ENCODE results near the gene HERC6. TPM values are rescaled to one million over a fixed set of nuclear protein-coding genes. Genes with fewer than 3 reads are reported as not detected.

The HERC6 gene
- total RNA-seq, 1 experiment from 2014 or later, result 4.9 TPM

DNA sequence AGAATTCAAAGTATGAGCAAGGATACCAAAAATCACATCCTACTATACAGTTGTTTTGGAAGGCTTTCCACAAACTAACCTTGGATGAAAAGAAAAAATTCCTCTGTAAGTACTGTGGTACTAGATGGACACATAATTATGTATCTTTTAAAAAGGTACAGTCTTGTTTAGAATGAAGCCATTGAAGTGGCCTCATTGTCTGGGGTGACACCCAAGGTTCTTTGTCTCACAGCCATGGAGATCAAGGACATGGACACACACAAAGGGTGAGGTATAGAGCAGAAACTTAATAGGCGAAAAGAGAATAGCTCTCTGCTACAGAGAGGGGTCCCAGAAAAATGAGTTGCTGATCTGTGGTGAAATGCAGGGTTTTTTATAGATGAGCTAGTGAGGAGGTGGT, 61.5 kb downstream of the HERC6 start:
- intact Hi-C loops (cut with micrococcal nuclease; ENCODE audit: unreplicated experiment), result no loop called here
- Histone ChIP-seq H3K4me1 (replicated peaks; ENCODE audit: insufficient read depth) (no peaks in the 10 kb centered on the region), H3K4me2 (no peak overlapping the region), H3K9me3 (ENCODE audit: insufficient read depth, low read depth) (no peaks in the 10 kb centered on the region), H3K9me2 (ENCODE audit: insufficient read depth) (no peaks in the 10 kb centered on the region), H3K36me3 (ENCODE audit: low read depth) (no peaks in the 10 kb centered on the region), H3K27ac (no peak overlapping the region), H3F3A (ENCODE audit: insufficient read depth, low read depth) (no peaks in the 10 kb centered on the region), H3K4me3 (no peak overlapping the region), H3K79me2 (ENCODE audit: low read depth) (no peaks in the 10 kb centered on the region), H2AFZ (no peak overlapping the region), H3K27me3 (ENCODE audit: insufficient read depth, low read depth) (no peaks in the 10 kb centered on the region), H4K20me1 (ENCODE audit: insufficient read depth) (no peaks in the 10 kb centered on the region)
- no TSS peak for BruUV-seq (replicated peaks)
- POLR2A ChIA-PET (ENCODE audit: unreplicated experiment), result no interaction called here
- TF ChIP-seq EZH2 (IDR thresholded peaks at IDR 0.05; ENCODE audit: low read depth), result no peak
- TF ChIP-seq, protein P1, sequence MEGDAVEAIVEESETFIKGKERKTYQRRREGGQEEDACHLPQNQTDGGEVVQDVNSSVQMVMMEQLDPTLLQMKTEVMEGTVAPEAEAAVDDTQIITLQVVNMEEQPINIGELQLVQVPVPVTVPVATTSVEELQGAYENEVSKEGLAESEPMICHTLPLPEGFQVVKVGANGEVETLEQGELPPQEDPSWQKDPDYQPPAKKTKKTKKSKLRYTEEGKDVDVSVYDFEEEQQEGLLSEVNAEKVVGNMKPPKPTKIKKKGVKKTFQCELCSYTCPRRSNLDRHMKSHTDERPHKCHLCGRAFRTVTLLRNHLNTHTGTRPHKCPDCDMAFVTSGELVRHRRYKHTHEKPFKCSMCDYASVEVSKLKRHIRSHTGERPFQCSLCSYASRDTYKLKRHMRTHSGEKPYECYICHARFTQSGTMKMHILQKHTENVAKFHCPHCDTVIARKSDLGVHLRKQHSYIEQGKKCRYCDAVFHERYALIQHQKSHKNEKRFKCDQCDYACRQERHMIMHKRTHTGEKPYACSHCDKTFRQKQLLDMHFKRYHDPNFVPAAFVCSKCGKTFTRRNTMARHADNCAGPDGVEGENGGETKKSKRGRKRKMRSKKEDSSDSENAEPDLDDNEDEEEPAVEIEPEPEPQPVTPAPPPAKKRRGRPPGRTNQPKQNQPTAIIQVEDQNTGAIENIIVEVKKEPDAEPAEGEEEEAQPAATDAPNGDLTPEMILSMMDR (conservative IDR thresholded peaks at IDR 0.05), result no peak
- no peak for DNase-seq
- CTCF ChIA-PET, result no interaction called here

DNA sequence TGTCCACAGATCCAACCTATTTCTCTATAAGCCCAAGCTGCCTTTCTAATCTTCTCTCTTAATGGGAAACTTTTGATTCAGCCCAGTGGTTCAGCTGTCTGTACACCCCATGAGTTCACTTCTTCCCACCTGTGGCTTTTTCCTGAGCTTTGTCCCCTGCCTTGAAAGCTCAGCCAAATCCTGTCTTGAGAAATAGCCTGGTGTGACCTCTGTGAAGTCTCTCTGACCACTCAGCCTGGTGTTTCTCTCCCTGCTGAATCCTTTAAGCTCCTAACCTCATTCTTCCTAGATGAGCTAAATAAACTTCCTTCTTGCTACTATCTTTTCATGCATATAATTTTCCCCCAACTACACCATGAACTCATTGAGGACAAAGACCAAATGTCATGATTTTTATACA, 63.0 kb downstream of the HERC6 start:
- H3F3A ChIP-seq (ENCODE audit: insufficient read depth, low read depth), result no peaks in the 10 kb centered on the region
- H3K4me1 ChIP-seq (replicated peaks; ENCODE audit: insufficient read depth), result no peaks in the 10 kb centered on the region
- POLR2A ChIA-PET (ENCODE audit: unreplicated experiment), result no interaction called here
- no peaks in the 10 kb centered on the region for H3K27me3 ChIP-seq (ENCODE audit: insufficient read depth, low read depth)
- no peaks in the 10 kb centered on the region for H3K9me3 ChIP-seq (ENCODE audit: insufficient read depth, low read depth)
- TF ChIP-seq EZH2 (IDR thresholded peaks at IDR 0.05; ENCODE audit: low read depth), result no peak
- TF ChIP-seq, protein P1 (conservative IDR thresholded peaks at IDR 0.05), result no peak
- CTCF ChIA-PET, result no interaction called here
- no TSS peak for BruUV-seq (replicated peaks)
- intact Hi-C loops (cut with micrococcal nuclease; ENCODE audit: unreplicated experiment), result no loop called here
- H4K20me1 ChIP-seq (ENCODE audit: insufficient read depth), result no peaks in the 10 kb centered on the region
- H3K36me3 ChIP-seq (ENCODE audit: low read depth), result no peaks in the 10 kb centered on the region
- no peak overlapping the region for H3K4me2 ChIP-seq
- DNase-seq, result no peak
- no peak overlapping the region for H3K4me3 ChIP-seq
- H3K27ac ChIP-seq, result no peak overlapping the region
- no peak overlapping the region for H2AFZ ChIP-seq
- H3K79me2 ChIP-seq (ENCODE audit: low read depth), result no peaks in the 10 kb centered on the region
- H3K9me2 ChIP-seq (ENCODE audit: insufficient read depth), result no peaks in the 10 kb centered on the region

DNA sequence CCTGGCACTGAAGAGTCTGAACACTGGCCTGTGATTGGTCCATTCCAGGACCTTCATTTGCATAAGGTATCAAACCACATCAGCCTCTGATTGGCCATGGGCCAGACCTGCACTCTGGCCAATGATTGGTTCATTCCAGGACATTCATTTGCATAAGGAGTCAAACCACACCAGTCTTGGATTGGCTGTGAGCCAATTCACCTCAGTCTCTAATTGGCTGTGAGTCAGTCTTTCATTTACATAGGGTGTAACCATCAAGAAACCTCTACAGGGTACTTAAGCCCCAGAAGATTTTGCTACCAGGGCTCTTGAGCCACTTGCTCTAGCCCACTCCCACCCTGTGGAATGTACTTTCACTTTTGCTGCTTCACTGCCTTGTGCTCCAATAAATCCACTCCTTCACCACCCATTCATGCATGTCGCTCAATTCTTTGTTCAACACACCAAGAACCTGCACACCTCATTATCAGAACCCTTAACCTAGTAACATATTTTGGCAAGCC, 64.1 kb downstream of the HERC6 start:
- TF ChIP-seq, protein P1 (conservative IDR thresholded peaks at IDR 0.05), result no peak
- no peak for TF ChIP-seq EZH2 (IDR thresholded peaks at IDR 0.05; ENCODE audit: low read depth)
- POLR2A ChIA-PET (ENCODE audit: unreplicated experiment), result no interaction called here
- no peaks in the 10 kb centered on the region for H3K36me3 ChIP-seq (ENCODE audit: low read depth)

More for the DNA sequence above, 64.1 kb downstream of the HERC6 start:
- BruUV-seq (replicated peaks), result no TSS peak
- H3K27me3 ChIP-seq (ENCODE audit: insufficient read depth, low read depth), result no peaks in the 10 kb centered on the region
- no peak overlapping the region for H2AFZ ChIP-seq
- H3K4me1 ChIP-seq (replicated peaks; ENCODE audit: insufficient read depth), result no peaks in the 10 kb centered on the region
- H3K9me2 ChIP-seq (ENCODE audit: insufficient read depth), result no peaks in the 10 kb centered on the region
- H3F3A ChIP-seq (ENCODE audit: insufficient read depth, low read depth), result no peaks in the 10 kb centered on the region
- CTCF ChIA-PET, result no interaction called here
- no peak for DNase-seq
- no peaks in the 10 kb centered on the region for H4K20me1 ChIP-seq (ENCODE audit: insufficient read depth)
- no peak overlapping the region for H3K27ac ChIP-seq
- no peaks in the 10 kb centered on the region for H3K79me2 ChIP-seq (ENCODE audit: low read depth)
- no peak overlapping the region for H3K4me3 ChIP-seq
- intact Hi-C loops (cut with micrococcal nuclease; ENCODE audit: unreplicated experiment), result no loop called here
- H3K9me3 ChIP-seq (ENCODE audit: insufficient read depth, low read depth), result no peaks in the 10 kb centered on the region
- H3K4me2 ChIP-seq, result no peak overlapping the region
